BE2C (cell line): Measurements from ENCODE around the gene RPS14.
"Not testable (repeated sequence)": the region's sequence is repeated elsewhere in the genome, so short reads cannot be mapped to it uniquely, and the experiment has no call there.

Experiments used
- DNase-seq: peaks from one replicate; pipeline ENCODE4 v3.0.0-alpha.2; 2020
- H3K27me3 ChIP-seq: fragments of 250-450 bp; sonication (Bioruptor Pico); 2 replicates; pipeline ENCODE4 v1.5.1; 2020; ENCODE audit warnings: mild to moderate bottlenecking
- H3K36me3 ChIP-seq: fragments of 250-450 bp; sonication (Bioruptor Pico); 2 replicates; pipeline ENCODE4 v1.5.1; 2020; ENCODE audit warnings: mild to moderate bottlenecking
- H3K4me1 ChIP-seq: fragments of 250-450 bp; sonication (Bioruptor Pico); 2 replicates; pipeline ENCODE4 v1.5.1; 2020
- H3K4me3 ChIP-seq: 2 replicates; pipeline ENCODE4 v1.5.1; 2011; ENCODE audit warnings: low read depth, low read length
- H3K9me3 ChIP-seq: fragments of 250-450 bp; sonication (Bioruptor Pico); 2 replicates; pipeline ENCODE4 v1.5.1; 2020
- TF ChIP-seq, protein P1 (sequence below): IDR thresholded peaks from 2 replicates; pipeline ENCODE4 v1.5.1; 2012; ENCODE audit warnings: mild to moderate bottlenecking, low read depth, low read length

The RPS14 gene

DNA sequence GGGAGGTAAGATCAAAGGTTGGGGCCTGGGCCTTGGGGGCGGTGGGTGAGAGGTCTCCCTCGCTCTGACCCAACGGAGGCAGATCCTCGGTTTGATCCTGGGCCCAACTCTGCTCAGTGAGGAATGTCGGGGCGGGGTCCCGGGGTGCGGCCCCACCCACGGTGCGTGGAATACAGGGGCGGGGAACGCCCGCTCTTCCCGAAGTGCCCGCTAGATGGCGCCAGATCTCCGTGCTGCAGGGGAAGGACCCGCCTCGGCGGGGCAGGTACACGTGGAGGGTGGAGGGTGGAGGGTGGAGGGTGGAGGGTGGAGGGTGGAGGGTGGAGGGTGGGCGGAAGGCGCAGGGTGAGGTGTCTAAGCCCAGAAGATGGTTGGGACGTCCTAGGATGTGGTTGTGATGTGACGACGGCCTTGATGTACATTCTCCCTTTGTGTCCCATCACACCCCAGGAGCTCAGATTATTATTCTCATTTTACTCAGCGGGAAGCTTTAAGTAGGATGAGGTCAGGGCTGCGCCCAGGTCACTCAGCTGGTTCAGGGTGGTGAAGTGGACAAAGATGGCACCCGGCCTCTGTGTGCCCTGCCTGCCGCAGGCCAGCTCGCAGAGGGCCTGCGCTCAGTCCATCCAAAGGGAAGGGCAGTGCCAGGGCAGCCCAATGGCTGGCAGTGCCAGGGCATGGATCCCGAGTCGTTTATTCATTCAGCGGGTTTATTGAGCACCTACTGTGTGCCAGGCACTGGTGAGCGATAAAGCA is 9.4 kb upstream of the RPS14 start:
- Histone ChIP-seq H3K4me1 (no peaks in the 10 kb centered on the region), H3K9me3 (no peaks in the 10 kb centered on the region), H3K36me3 (no peaks in the 10 kb centered on the region), H3K27me3 (no peaks in the 10 kb centered on the region), H3K4me3 (peak overlapping the region; percentile 32; the same call in 1 of the 2 replicates)
- TF ChIP-seq, protein P1, sequence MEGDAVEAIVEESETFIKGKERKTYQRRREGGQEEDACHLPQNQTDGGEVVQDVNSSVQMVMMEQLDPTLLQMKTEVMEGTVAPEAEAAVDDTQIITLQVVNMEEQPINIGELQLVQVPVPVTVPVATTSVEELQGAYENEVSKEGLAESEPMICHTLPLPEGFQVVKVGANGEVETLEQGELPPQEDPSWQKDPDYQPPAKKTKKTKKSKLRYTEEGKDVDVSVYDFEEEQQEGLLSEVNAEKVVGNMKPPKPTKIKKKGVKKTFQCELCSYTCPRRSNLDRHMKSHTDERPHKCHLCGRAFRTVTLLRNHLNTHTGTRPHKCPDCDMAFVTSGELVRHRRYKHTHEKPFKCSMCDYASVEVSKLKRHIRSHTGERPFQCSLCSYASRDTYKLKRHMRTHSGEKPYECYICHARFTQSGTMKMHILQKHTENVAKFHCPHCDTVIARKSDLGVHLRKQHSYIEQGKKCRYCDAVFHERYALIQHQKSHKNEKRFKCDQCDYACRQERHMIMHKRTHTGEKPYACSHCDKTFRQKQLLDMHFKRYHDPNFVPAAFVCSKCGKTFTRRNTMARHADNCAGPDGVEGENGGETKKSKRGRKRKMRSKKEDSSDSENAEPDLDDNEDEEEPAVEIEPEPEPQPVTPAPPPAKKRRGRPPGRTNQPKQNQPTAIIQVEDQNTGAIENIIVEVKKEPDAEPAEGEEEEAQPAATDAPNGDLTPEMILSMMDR, result peak; percentile 76
- peak; percentile 82 for DNase-seq

GRCh38 chr5:150457562-150458240 is 8.2 kb upstream of the RPS14 start:
- DNase-seq, result no peak
- Histone ChIP-seq H3K4me1 (no peaks in the 10 kb centered on the region), H3K4me3 (no peak overlapping the region), H3K36me3 (no peaks in the 10 kb centered on the region), H3K27me3 (no peaks in the 10 kb centered on the region), H3K9me3 (no peaks in the 10 kb centered on the region)
- TF ChIP-seq, protein P1, result no peak

DNA sequence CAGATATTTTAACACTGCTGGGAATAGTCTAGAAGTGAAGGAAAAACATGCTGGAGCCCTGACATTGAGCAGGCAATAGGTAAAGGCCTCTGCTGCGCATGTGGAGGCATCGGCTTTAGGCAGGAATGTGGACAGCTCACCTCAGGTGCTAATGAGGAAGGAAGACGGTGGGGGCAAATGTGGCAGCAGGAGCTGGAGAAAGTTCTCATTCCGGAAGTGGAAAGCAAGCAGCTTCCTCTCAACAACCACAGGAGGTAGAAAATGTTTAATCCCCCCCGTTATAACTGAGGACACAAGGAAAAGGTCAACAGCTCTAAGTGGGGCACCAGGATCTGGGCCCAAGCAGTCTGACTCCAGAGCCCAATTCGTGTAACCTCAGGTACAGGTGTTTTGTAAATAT is 7.6 kb upstream of the RPS14 start:
- TF ChIP-seq, protein P1, result no peak
- DNase-seq, result no peak
- Histone ChIP-seq H3K9me3 (no peaks in the 10 kb centered on the region), H3K27me3 (no peaks in the 10 kb centered on the region), H3K4me3 (no peak overlapping the region), H3K36me3 (no peaks in the 10 kb centered on the region), H3K4me1 (no peaks in the 10 kb centered on the region)

DNA sequence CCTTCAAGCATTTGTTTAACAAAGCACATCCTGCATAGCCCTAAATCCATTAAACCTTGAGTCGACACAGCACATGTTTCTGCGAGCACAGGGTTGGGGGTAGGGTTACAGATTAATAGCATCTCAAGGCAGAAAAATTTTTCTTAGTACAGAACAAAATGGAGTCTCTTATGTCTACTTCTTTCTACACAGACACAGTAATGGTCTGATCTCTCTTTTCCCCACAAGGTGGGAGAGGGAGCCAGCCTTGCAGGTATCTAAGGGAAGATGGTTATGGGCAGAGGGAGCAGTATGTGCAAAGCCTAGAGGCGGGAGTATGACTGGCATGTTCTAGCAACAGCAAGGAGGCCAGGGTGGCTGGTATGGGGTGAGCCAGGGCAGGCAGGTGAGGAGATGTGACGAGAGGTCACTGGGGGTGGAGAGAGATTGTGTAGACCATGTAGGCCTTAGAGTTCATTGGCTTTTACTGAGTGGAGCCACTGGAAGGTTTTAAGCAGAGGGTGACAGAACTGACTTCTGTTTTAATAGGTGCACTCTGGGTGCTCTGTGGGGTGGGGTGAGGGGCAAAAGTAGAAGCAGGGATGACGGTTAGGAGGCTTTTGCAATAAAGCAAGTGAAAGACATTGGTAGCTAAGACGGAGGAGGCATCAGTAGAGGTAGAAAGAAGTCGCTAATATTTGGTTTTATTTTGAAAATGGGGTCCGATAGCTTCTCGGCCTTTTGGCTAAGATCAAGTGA is 5.1 kb upstream of the RPS14 start:
- TF ChIP-seq, protein P1, result no peak
- Histone ChIP-seq H3K27me3 (no peaks in the 10 kb centered on the region), H3K4me3 (no peak overlapping the region), H3K4me1 (no peaks in the 10 kb centered on the region), H3K9me3 (no peaks in the 10 kb centered on the region), H3K36me3 (no peaks in the 10 kb centered on the region)
- DNase-seq, result no peak

GRCh38 chr5:150454027-150454426 is 4.5 kb upstream of the RPS14 start:
- not testable (repeated sequence) for H3K36me3 ChIP-seq, H3K27me3 ChIP-seq, H3K9me3 ChIP-seq, H3K4me3 ChIP-seq, DNase-seq, H3K4me1 ChIP-seq

DNA sequence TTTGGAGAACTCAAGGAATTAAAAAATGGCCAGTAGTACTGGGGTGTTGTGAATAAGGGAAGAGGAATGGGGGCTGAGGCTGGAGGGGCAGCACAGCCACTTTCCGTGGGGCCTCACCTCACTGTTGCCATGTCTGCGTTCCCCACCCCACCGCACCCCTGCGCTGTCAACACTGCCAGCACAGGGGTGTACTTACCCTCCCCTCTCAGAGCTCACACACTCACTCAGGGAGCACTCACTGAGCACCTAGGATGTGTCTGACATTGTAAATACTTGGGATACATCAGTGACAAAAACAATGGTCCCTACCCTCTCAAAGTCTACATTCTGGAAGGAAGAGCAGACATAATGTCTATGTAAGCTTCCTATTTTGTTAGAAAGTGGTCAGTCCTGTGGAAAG is 3.4 kb upstream of the RPS14 start:
- DNase-seq, result no peak
- Histone ChIP-seq H3K27me3 (no peaks in the 10 kb centered on the region), H3K4me1 (peaks cover 3% of the 10 kb centered on the region), H3K36me3 (peaks cover 14% of the 10 kb centered on the region), H3K9me3 (no peaks in the 10 kb centered on the region), H3K4me3 (no peak overlapping the region)
- TF ChIP-seq, protein P1, result no peak
